ENCODE data around the gene VAC14. TPM values are rescaled to one million over a fixed set of nuclear protein-coding genes. Genes with fewer than 3 reads are reported as not detected.

VAC14 gene
- total RNA-seq, 1 experiment from 2014 or later: 65.5 TPM

DNA sequence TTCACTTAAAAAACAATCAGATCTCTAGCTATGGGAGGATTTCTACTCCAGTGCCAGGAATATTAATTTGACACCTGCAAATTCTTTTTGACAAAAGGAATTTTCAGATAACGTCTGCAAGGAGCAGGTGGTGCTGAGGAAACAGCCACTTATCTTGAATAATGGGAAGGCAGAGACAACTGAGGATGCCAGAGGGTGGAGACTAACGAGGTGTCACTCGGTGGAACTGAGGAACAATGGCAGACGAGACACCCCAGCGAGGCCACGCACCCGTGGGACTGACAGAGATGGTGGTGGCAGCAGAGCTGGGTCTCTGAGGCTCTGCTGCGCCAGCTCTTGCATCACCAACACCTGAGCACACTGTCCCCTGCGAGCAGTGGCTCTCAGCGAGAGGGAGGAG, 42.2 kb downstream of the VAC14 start:
- no peak overlapping the region for H3K4me3 ChIP-seq (ENCODE audit: low read length)
- H4K20me1 ChIP-seq (ENCODE audit: low read length): no peaks in the 10 kb centered on the region
- H3K4me1 ChIP-seq (ENCODE audit: insufficient read depth, low read length): peaks cover 21% of the 10 kb centered on the region
- H3K27ac ChIP-seq (ENCODE audit: low read length): no peak overlapping the region
- intact Hi-C loops (cut with micrococcal nuclease): no loop called here
- H3K9ac ChIP-seq (ENCODE audit: low read length): no peak overlapping the region
- no peak overlapping the region for H3K4me2 ChIP-seq (ENCODE audit: low read length)
- no peaks in the 10 kb centered on the region for H3F3A ChIP-seq (ENCODE audit: low read length, unreplicated experiment)
- ATAC-seq (no peak), DNase-seq (no peak)
- no peak for TF ChIP-seq EZH2 (IDR thresholded peaks at IDR 0.05; ENCODE audit: low read length, unreplicated experiment)
- TF ChIP-seq, protein P1, sequence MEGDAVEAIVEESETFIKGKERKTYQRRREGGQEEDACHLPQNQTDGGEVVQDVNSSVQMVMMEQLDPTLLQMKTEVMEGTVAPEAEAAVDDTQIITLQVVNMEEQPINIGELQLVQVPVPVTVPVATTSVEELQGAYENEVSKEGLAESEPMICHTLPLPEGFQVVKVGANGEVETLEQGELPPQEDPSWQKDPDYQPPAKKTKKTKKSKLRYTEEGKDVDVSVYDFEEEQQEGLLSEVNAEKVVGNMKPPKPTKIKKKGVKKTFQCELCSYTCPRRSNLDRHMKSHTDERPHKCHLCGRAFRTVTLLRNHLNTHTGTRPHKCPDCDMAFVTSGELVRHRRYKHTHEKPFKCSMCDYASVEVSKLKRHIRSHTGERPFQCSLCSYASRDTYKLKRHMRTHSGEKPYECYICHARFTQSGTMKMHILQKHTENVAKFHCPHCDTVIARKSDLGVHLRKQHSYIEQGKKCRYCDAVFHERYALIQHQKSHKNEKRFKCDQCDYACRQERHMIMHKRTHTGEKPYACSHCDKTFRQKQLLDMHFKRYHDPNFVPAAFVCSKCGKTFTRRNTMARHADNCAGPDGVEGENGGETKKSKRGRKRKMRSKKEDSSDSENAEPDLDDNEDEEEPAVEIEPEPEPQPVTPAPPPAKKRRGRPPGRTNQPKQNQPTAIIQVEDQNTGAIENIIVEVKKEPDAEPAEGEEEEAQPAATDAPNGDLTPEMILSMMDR (conservative IDR thresholded peaks at IDR 0.05; ENCODE audit: low read depth, low read length): no peak
- TF ChIP-seq EZH2phosphoT487 (IDR thresholded peaks at IDR 0.05; ENCODE audit: borderline replicate concordance, low read length): no peak
- no peaks in the 10 kb centered on the region for H3K9me2 ChIP-seq (replicated peaks; ENCODE audit: low read length)
- ChIA-PET CTCF (no interaction called here), POLR2A (ENCODE audit: unreplicated experiment) (no interaction called here)
- H3K27me3 ChIP-seq (ENCODE audit: low read length): no peaks in the 10 kb centered on the region
- no peaks in the 10 kb centered on the region for H3K9me3 ChIP-seq (ENCODE audit: low read length)
- BruUV-seq (replicated peaks): no TSS peak
- H2AFZ ChIP-seq (ENCODE audit: low read length): no peak overlapping the region
- no peaks in the 10 kb centered on the region for H3K36me3 ChIP-seq (ENCODE audit: low read depth, low read length)
- H3K79me2 ChIP-seq (ENCODE audit: low read length): no peaks in the 10 kb centered on the region

DNA sequence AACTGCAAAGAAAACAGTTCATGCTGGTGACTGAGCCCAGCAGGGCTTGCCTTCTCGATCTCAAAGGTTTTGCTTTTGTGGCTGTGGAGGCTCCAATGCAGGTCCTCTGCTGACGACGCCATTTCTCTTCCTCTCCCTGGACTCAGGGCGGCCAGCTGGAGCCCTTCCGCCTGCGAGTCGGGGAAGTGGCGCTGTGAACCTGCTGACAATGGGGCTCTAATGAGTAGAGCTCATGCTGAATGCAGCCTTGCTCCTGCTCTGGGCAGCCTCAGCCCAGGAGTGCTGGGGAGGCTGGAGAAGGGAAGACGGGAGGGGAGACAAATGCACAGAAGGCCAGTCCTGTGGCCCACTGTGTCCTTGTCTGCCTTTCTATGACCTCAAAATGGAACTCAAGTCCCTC, 43.8 kb downstream of the VAC14 start:
- Histone ChIP-seq H3K4me3 (ENCODE audit: low read length) (no peak overlapping the region), H2AFZ (ENCODE audit: low read length) (no peak overlapping the region), H3K79me2 (ENCODE audit: low read length) (no peaks in the 10 kb centered on the region), H3K9me3 (ENCODE audit: low read length) (no peaks in the 10 kb centered on the region), H3K9me2 (replicated peaks; ENCODE audit: low read length) (no peaks in the 10 kb centered on the region), H4K20me1 (ENCODE audit: low read length) (no peaks in the 10 kb centered on the region), H3K4me1 (ENCODE audit: insufficient read depth, low read length) (peaks cover 21% of the 10 kb centered on the region), H3K4me2 (ENCODE audit: low read length) (no peak overlapping the region), H3K9ac (ENCODE audit: low read length) (no peak overlapping the region), H3F3A (ENCODE audit: low read length, unreplicated experiment) (no peaks in the 10 kb centered on the region), H3K27me3 (ENCODE audit: low read length) (no peaks in the 10 kb centered on the region), H3K27ac (ENCODE audit: low read length) (no peak overlapping the region), H3K36me3 (ENCODE audit: low read depth, low read length) (no peaks in the 10 kb centered on the region)
- TF ChIP-seq, protein P1 (conservative IDR thresholded peaks at IDR 0.05; ENCODE audit: low read depth, low read length): no peak
- TF ChIP-seq EZH2 (IDR thresholded peaks at IDR 0.05; ENCODE audit: low read length, unreplicated experiment) (no peak), EZH2phosphoT487 (IDR thresholded peaks at IDR 0.05; ENCODE audit: borderline replicate concordance, low read length) (no peak)
- CTCF ChIA-PET: no interaction called here
- POLR2A ChIA-PET (ENCODE audit: unreplicated experiment): no interaction called here
- no peak for DNase-seq
- intact Hi-C loops (cut with micrococcal nuclease): no loop called here
- no peak for ATAC-seq
- no TSS peak for BruUV-seq (replicated peaks)

DNA sequence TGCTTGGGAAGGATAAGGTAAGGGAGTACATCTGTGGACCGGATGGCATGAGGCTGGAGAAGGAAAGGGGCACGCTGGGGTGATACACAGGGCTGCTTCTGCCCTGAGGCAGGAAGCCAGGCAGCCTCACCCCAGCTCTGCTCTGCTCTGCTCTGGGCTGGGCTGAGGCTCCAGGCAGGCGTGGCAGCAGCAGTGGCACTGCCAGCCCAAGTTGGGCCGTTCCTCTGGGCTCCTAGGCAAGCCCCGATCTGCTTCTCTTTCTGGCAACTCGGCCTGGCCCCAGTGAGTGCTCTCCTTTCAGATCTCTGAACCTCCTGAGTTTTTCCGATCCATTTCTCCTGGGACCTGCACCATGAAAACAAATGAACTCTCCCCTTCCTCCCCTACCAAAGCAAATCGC, 44.9 kb downstream of the VAC14 start:
- TF ChIP-seq, protein P1 (conservative IDR thresholded peaks at IDR 0.05; ENCODE audit: low read depth, low read length): no peak
- TF ChIP-seq EZH2phosphoT487 (IDR thresholded peaks at IDR 0.05; ENCODE audit: borderline replicate concordance, low read length): no peak
- TF ChIP-seq EZH2 (IDR thresholded peaks at IDR 0.05; ENCODE audit: low read length, unreplicated experiment): no peak
- Histone ChIP-seq H3K4me3 (ENCODE audit: low read length) (no peak overlapping the region), H3K27me3 (ENCODE audit: low read length) (no peaks in the 10 kb centered on the region), H3K4me2 (ENCODE audit: low read length) (no peak overlapping the region), H3K9me3 (ENCODE audit: low read length) (no peaks in the 10 kb centered on the region), H3K79me2 (ENCODE audit: low read length) (no peaks in the 10 kb centered on the region), H3K9ac (ENCODE audit: low read length) (no peak overlapping the region), H4K20me1 (ENCODE audit: low read length) (no peaks in the 10 kb centered on the region), H3K27ac (ENCODE audit: low read length) (no peak overlapping the region), H3K36me3 (ENCODE audit: low read depth, low read length) (no peaks in the 10 kb centered on the region), H3F3A (ENCODE audit: low read length, unreplicated experiment) (no peaks in the 10 kb centered on the region), H2AFZ (ENCODE audit: low read length) (no peak overlapping the region), H3K4me1 (ENCODE audit: insufficient read depth, low read length) (peaks cover 13% of the 10 kb centered on the region), H3K9me2 (replicated peaks; ENCODE audit: low read length) (no peaks in the 10 kb centered on the region)
- no TSS peak for BruUV-seq (replicated peaks)
- ChIA-PET POLR2A (ENCODE audit: unreplicated experiment) (no interaction called here), CTCF (no interaction called here)
- intact Hi-C loops (cut with micrococcal nuclease): no loop called here
- ATAC-seq (no peak), DNase-seq (no peak)
